Body of pancreas (tissue), 4 donors: ENCODE measurements around the gene NHERF2. TPM values are rescaled to one million over a fixed set of nuclear protein-coding genes. Genes with fewer than 3 reads are reported as not detected.

ENCODE experiments used
- ATAC-seq: fragments of 150-250 bp; one replicate; pipeline ENCODE4 v1.9.1; 2016
- DNase-seq, 4 donors: peaks; one replicate each; pipeline ENCODE4 v3.0.0-alpha.2; 2019
- H3K27ac ChIP-seq, 4 donors: fragments of 200-600 bp; sonication (generic); 1 replicate in 3 of 4; 2 replicates in 1 of 4; pipeline versions ENCODE4 v1.5.1 to v1.6.1; 2016 to 2019; ENCODE audit warnings: mild to moderate bottlenecking in 1 of 4, mixed read lengths in 1 of 4, moderate library complexity in 1 of 4
- H3K27me3 ChIP-seq, 2 donors: fragments of 200-600 bp; sonication (generic); one replicate each; pipeline ENCODE4 v1.6.0; 2016; ENCODE audit warnings: mild to moderate bottlenecking in 1 of 2
- H3K36me3 ChIP-seq, 2 donors: fragments of 200-600 bp; sonication (generic); replicated peaks in 1 of 2; 2 replicates each; pipeline ENCODE4 v1.5.1; 2016; ENCODE audit warnings: low read depth in 2 of 2; ENCODE audit not compliant: insufficient read depth in 1 of 2
- H3K4me1 ChIP-seq: fragments of 200-600 bp; sonication (generic); one replicate; pipeline ENCODE4 v1.6.0; 2016
- H3K4me3 ChIP-seq, 2 donors: fragments of 200-600 bp; sonication (generic); 1 replicate in 1 of 2; 2 replicates in 1 of 2; pipeline ENCODE4 v1.5.1; 2016 to 2019
- H3K9me3 ChIP-seq, 3 donors: fragments of 200-600 bp; sonication (generic); 1 replicate in 2 of 3; 2 replicates in 1 of 3; pipeline ENCODE4 v1.5.1; 2016
- POLR2A ChIP-seq, 3 donors: fragments of 450-650 bp; IDR thresholded peaks; one replicate each; pipeline ENCODE4 v1.6.1; 2016; ENCODE audit warnings: antibody characterized with exemption in 3 of 3, mild to moderate bottlenecking in 2 of 3
- WGBS, 2 donors: methylation state at CpG; one replicate each; pipeline ENCODE4 v1.1.5; 2017; 5-methylcytosine and 5-hydroxymethylcytosine counted together
- intact Hi-C: fragments of 100-400 bp; cut with DNase I; formaldehyde crosslinking; loops from one replicate; pipeline ENCODE4 v1.15.1; 2023
- total RNA-seq, 2 donors: library from RNA; depleted of rRNA; stranded (reverse); fragments of >200 nt; gene quantifications; one replicate each; pipeline ENCODE4 v1.1.0, GENCODE V29; 2016
- TF ChIP-seq, protein P1 (sequence below), 7 experiments: fragments of 450-650 bp in 4 of 7; fragments of 200-600 bp in 3 of 7; sonication (generic) in 3 of 7; IDR thresholded peaks; one replicate each; pipeline ENCODE4 v1.5.1; 2016 to 2019; ENCODE audit warnings: antibody characterized with exemption in 7 of 7

Gene NHERF2
- total RNA-seq, 2 donors from 2014 or later: 32.7 to 87.3 TPM

DNA sequence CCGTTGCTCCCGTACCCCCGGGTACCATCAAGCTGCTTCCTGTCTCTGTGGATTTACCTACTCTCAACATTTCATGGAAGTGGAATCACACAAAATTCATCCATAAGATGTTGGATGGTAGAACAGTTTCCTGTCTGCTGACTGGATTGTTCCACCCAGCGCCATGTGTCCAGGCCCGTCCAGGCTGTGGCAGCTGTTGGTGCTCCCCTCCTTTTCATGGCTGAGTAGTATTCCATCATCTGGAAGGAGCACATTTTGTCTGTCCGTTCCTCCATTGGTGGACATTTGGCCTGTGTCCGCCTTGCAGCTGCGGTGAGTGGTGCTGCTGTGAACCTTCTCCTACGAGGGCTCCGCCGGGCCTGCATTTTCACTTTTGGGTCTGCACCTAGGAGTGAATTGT, 39.4 kb downstream of the NHERF2 start:
- Histone ChIP-seq H3K36me3 (peaks cover 0 to 7% of the 10 kb centered on the region in 2 donors), H3K4me1 (no peaks in the 10 kb centered on the region), H3K9me3 (no peaks in the 10 kb centered on the region), H3K27me3 (no peaks in the 10 kb centered on the region), H3K27ac (no peak overlapping the region), H3K4me3 (no peak overlapping the region)
- DNase-seq (no peak), ATAC-seq (no peak)
- WGBS, 2 donors: 94 to 99% methylated on average over 11 of the region's 11 CpGs
- TF ChIP-seq, protein P1, sequence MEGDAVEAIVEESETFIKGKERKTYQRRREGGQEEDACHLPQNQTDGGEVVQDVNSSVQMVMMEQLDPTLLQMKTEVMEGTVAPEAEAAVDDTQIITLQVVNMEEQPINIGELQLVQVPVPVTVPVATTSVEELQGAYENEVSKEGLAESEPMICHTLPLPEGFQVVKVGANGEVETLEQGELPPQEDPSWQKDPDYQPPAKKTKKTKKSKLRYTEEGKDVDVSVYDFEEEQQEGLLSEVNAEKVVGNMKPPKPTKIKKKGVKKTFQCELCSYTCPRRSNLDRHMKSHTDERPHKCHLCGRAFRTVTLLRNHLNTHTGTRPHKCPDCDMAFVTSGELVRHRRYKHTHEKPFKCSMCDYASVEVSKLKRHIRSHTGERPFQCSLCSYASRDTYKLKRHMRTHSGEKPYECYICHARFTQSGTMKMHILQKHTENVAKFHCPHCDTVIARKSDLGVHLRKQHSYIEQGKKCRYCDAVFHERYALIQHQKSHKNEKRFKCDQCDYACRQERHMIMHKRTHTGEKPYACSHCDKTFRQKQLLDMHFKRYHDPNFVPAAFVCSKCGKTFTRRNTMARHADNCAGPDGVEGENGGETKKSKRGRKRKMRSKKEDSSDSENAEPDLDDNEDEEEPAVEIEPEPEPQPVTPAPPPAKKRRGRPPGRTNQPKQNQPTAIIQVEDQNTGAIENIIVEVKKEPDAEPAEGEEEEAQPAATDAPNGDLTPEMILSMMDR (IDR thresholded peaks at IDR 0.05): no peak
- TF ChIP-seq POLR2A (IDR thresholded peaks at IDR 0.05): no peak
- intact Hi-C loops: no loop called here

- H3K27ac ChIP-seq: no peak overlapping the region
- intact Hi-C loops: no loop called here
- H3K9me3 ChIP-seq: no peaks in the 10 kb centered on the region
- H3K4me3 ChIP-seq: no peak overlapping the region
- ATAC-seq: no peak
- H3K36me3 ChIP-seq: peaks cover 14 to 15% of the 10 kb centered on the region in 2 donors
- TF ChIP-seq, protein P1 (IDR thresholded peaks at IDR 0.05): no peak
- no peak for TF ChIP-seq POLR2A (IDR thresholded peaks at IDR 0.05)
- H3K4me1 ChIP-seq: no peaks in the 10 kb centered on the region
- WGBS, 2 donors: 91 to 95% methylated on average over 13 to 28 of the region's 29 CpGs
- no peaks in the 10 kb centered on the region for H3K27me3 ChIP-seq
- no peak for DNase-seq
Measured at GRCh38 chr16:2070576-2071453, 44.1 kb downstream of the NHERF2 start.

- ATAC-seq: no peak
- no peak for TF ChIP-seq POLR2A (IDR thresholded peaks at IDR 0.05)
- TF ChIP-seq, protein P1 (IDR thresholded peaks at IDR 0.05): no peak
- Histone ChIP-seq H3K4me3 (no peak overlapping the region), H3K27ac (no peak overlapping the region), H3K27me3 (no peaks in the 10 kb centered on the region), H3K36me3 (peaks cover 14% of the 10 kb centered on the region in 2 donors), H3K9me3 (no peaks in the 10 kb centered on the region), H3K4me1 (no peaks in the 10 kb centered on the region)
- no peak for DNase-seq
- intact Hi-C loops: no loop called here
- 88 to 100% methylated on average over 5 to 29 of the region's 34 CpGs for WGBS, 2 donors
Measured at GRCh38 chr16:2071454-2072202, 44.9 kb downstream of the NHERF2 start.

- Histone ChIP-seq H3K27me3 (no peaks in the 10 kb centered on the region), H3K27ac (no peak overlapping the region), H3K4me3 (no peak overlapping the region), H3K9me3 (no peaks in the 10 kb centered on the region), H3K36me3 (peaks cover 14 to 16% of the 10 kb centered on the region in 2 donors), H3K4me1 (no peaks in the 10 kb centered on the region)
- intact Hi-C loops: no loop called here
- no peak for DNase-seq
- no peak for TF ChIP-seq POLR2A (IDR thresholded peaks at IDR 0.05)
- TF ChIP-seq, protein P1 (IDR thresholded peaks at IDR 0.05): no peak
- 91 to 100% methylated on average over 2 to 8 of the region's 8 CpGs for WGBS, 2 donors
- no peak for ATAC-seq
Measured at GRCh38 chr16:2072926-2073325, 46.2 kb downstream of the NHERF2 start.
